A549 (cell line): ENCODE data around the gene OR51F1. TPM values are rescaled to one million over a fixed set of nuclear protein-coding genes. Genes with fewer than 3 reads are reported as not detected.
"Not testable (repeated sequence)": the region's sequence is repeated elsewhere in the genome, so short reads cannot be mapped to it uniquely, and the experiment has no call there.

ENCODE experiments used
- ATAC-seq, 2 experiments: fragments of 200-7000 bp in 1 of 2; fragments of >200 bp in 1 of 2; cut with Nextera tagmentation in 1 of 2; cut with Tn5 transposase in 1 of 2; 3 replicates each; pipeline versions ENCODE4 v1.8.0 to v1.9.1; 2018 to 2020; ENCODE audit warnings: mild to moderate bottlenecking in 1 of 2, moderate library complexity in 1 of 2
- CTCF ChIA-PET: fragments of 300-600 bp; sonication (Branson Sonifier 250); formaldehyde crosslinking; extraction: SDS; loops from one replicate; lab custom pipeline; 2021; ENCODE audit warnings: antibody characterized with exemption, inconsistent platforms; lab: Yijun Ruan, JAX
- POLR2A ChIA-PET: fragments of 350-600 bp; formaldehyde crosslinking; extraction: SDS; loops from one replicate; lab custom pipeline; 2021; ENCODE audit warnings: antibody characterized with exemption, inconsistent platforms; lab: Yijun Ruan, JAX
- DNase-seq, 2 experiments: peaks; one replicate each; pipeline versions ENCODE4 v3.0.0 to v3.0.0-alpha.2; 2011 to 2016; ENCODE audit warnings: low read depth in 1 of 2, low spot score in 1 of 2
- FAIRE-seq: peaks from 2 replicates; lab custom pipeline; 2011; peaks lifted over from hg19 to GRCh38; lab: Jason Lieb, UNC
- H3K27ac ChIP-seq, 2 experiments: fragments of >200 bp; sonication (Bioruptor Twin); formaldehyde crosslinking; 3 replicates each; pipeline ENCODE4 v1.5.1; 2016 to 2017
- H3K4me1 ChIP-seq: fragments of >200 bp; sonication (Bioruptor Twin); formaldehyde crosslinking; 3 replicates; pipeline ENCODE4 v1.6.1; 2016
- H3K4me2 ChIP-seq: fragments of >200 bp; sonication (Bioruptor Twin); formaldehyde crosslinking; 3 replicates; pipeline ENCODE4 v1.6.1; 2016
- H3K4me3 ChIP-seq: fragments of >200 bp; sonication (Bioruptor Twin); formaldehyde crosslinking; 3 replicates; pipeline ENCODE4 v1.5.1; 2016
- H3K9me3 ChIP-seq: fragments of >200 bp; sonication (Bioruptor Twin); formaldehyde crosslinking; 3 replicates; pipeline ENCODE4 v1.6.1; 2016
- BHLHE40 ChIP-seq: IDR thresholded peaks from 2 replicates; pipeline ENCODE4 v1.6.1; 2012; ENCODE audit warnings: low read depth, low read length, inconsistent platforms
- EP300 ChIP-seq, 2 experiments: fragments of >200 bp; sonication (Bioruptor Twin); formaldehyde crosslinking; IDR thresholded peaks; 2 replicates in 1 of 2; 3 replicates in 1 of 2; pipeline ENCODE4 v1.6.1; 2016 to 2017
- HMGXB4 ChIP-seq: fragments of 250-450 bp; sonication (Bioruptor Pico); IDR thresholded peaks from 2 replicates; pipeline ENCODE4 v1.5.0; 2021; ENCODE audit warnings: mild to moderate bottlenecking, moderate library complexity, borderline replicate concordance
- KDM1A ChIP-seq: fragments of 200-600 bp; sonication (generic); IDR thresholded peaks from 2 replicates; pipeline ENCODE4 v1.6.1; 2016; ENCODE audit warnings: low read depth, mild to moderate bottlenecking
- MAZ ChIP-seq: fragments of 150-350 bp; IDR thresholded peaks from 2 replicates; pipeline ENCODE4 v1.6.1; 2014; ENCODE audit warnings: antibody characterized with exemption, low read depth, low read length, borderline replicate concordance
- NFE2L2 ChIP-seq: fragments of 150-350 bp; conservative IDR thresholded peaks from 2 replicates; pipeline ENCODE4 v1.6.1; 2014; ENCODE audit warnings: low read length
- NPAS2 ChIP-seq: fragments of 250-450 bp; sonication (Bioruptor Pico); IDR thresholded peaks from 2 replicates; pipeline ENCODE4 v1.8.0; 2022; ENCODE audit warnings: mild to moderate bottlenecking, moderate library complexity, borderline replicate concordance
- RAD21 ChIP-seq, 2 experiments: fragments of >200 bp in 1 of 2; sonication (Bioruptor Twin) in 1 of 2; formaldehyde crosslinking in 1 of 2; IDR thresholded peaks in 1 of 2; conservative IDR thresholded peaks in 1 of 2; 2 replicates in 1 of 2; 3 replicates in 1 of 2; pipeline ENCODE4 v1.6.1; 2012 to 2018; ENCODE audit warnings: inconsistent platforms in 1 of 2
- RARB ChIP-seq: fragments of 250-450 bp; sonication (Bioruptor Pico); IDR thresholded peaks from 2 replicates; pipeline ENCODE4 v1.8.0; 2021; ENCODE audit warnings: mild to moderate bottlenecking, moderate library complexity
- REST ChIP-seq: fragments of 200-600 bp; sonication (generic); IDR thresholded peaks from 2 replicates; pipeline ENCODE4 v1.6.1; 2016; ENCODE audit warnings: antibody characterized with exemption, mild to moderate bottlenecking, moderate library complexity
- TFCP2L1 ChIP-seq: fragments of 250-450 bp; sonication (Bioruptor Pico); IDR thresholded peaks from 2 replicates; pipeline ENCODE4 v1.5.0; 2021; ENCODE audit warnings: mild to moderate bottlenecking
- TP53 ChIP-seq: fragments of 250-450 bp; sonication (Bioruptor Pico); IDR thresholded peaks from 2 replicates; pipeline ENCODE4 v1.5.0; 2021; ENCODE audit warnings: mild to moderate bottlenecking, moderate library complexity
- USF2 ChIP-seq: fragments of 450-650 bp; IDR thresholded peaks from 2 replicates; pipeline ENCODE4 v1.6.1; 2014; ENCODE audit warnings: antibody characterized with exemption
- ZSCAN20 ChIP-seq: fragments of 250-450 bp; sonication (Bioruptor Pico); IDR thresholded peaks from 2 replicates; pipeline ENCODE4 v1.8.0; 2022; ENCODE audit warnings: mild to moderate bottlenecking, moderate library complexity
- WGBS: methylation state at CpG from one replicate; pipeline ENCODE4 v1.1.6; 2017; ENCODE audit errors: missing lambda C conversion rate; 5-methylcytosine and 5-hydroxymethylcytosine counted together
- polyA plus RNA-seq, 4 experiments: library from polyadenylated mRNA; depleted of rRNA in 3 of 4; stranded (reverse); fragments of >200 nt; fragmentation: RNase III in 1 of 4; extraction: RNeasy Plus Mini Kit Qiagen cat#74134 plus additional on column Dnase treatment in 1 of 4; gene quantifications; 2 replicates in 3 of 4; 3 replicates in 1 of 4; pipeline ENCODE4 v1.2.3, GENCODE V29; 2011 to 2017
- small RNA-seq, 6 experiments: library from RNA; depleted of rRNA; stranded (forward); fragments of <200 nt; gene quantifications; one replicate each; pipeline ENCODE3, GENCODE V24; 2012

OR51F1 gene
- polyA plus RNA-seq, 2 of the 4 experiments (the other 2 are of a cell fraction) = not detected

GRCh38 chr11:4727171-4727570 is 42.6 kb downstream of the OR51F1 start:
- H3K4me2 ChIP-seq = no peak overlapping the region

GRCh38 chr11:4722616-4723534 is 46.9 kb downstream of the OR51F1 start:
- DNase-seq = peak in 1 of 2 experiments; percentile 7
- H3K4me3 ChIP-seq, H3K4me1 ChIP-seq, H3K4me2 ChIP-seq, H3K27ac ChIP-seq, POLR2A ChIA-PET, FAIRE-seq, H3K9me3 ChIP-seq, CTCF ChIA-PET, ATAC-seq: not testable (repeated sequence)
- 34% methylated on average over 21 of the region's 33 CpGs for WGBS

More at GRCh38 chr11:4727171-4727570, 42.6 kb downstream of the OR51F1 start:
- Histone ChIP-seq H3K4me3 (no peak overlapping the region), H3K9me3 (no peaks in the 10 kb centered on the region), H3K4me1 (no peaks in the 10 kb centered on the region), H3K27ac (no peak overlapping the region)
- 32% methylated on average over 2 of the region's 2 CpGs for WGBS
- DNase-seq (no peak), FAIRE-seq (no peak), ATAC-seq (no peak)
- no peak for TF ChIP-seq NPAS2 (CRISPR knock-in tag)
- TF ChIP-seq BHLHE40 = no peak
- TF ChIP-seq EP300 (IDR thresholded peaks at IDR 0.05) = no peak
- no peak for TF ChIP-seq KDM1A
- TF ChIP-seq NFE2L2 = no peak
- TF ChIP-seq USF2 = no peak
- no peak for TF ChIP-seq MAZ
- no peak for TF ChIP-seq HMGXB4 (CRISPR knock-in tag)
- TF ChIP-seq ZSCAN20 (CRISPR knock-in tag) = no peak
- TF ChIP-seq RARB (CRISPR knock-in tag) = no peak
- no peak for TF ChIP-seq TFCP2L1 (CRISPR knock-in tag)
- no peak for TF ChIP-seq RAD21 (conservative IDR thresholded peaks at IDR 0.05 in 1 of 2, IDR thresholded peaks at IDR 0.05 in 1 of 2)
- no peak for TF ChIP-seq TP53 (CRISPR knock-in tag)
- TF ChIP-seq REST = no peak
- ChIA-PET CTCF (interaction anchor here (1.2 to 1.6 kb wide), 2 partner anchors 91 to 100 kb away, joined by 3 to 5 read pairs; no protein-coding TSS in a partner anchor), POLR2A (no interaction called here)

Small RNAs within 50 kb of the gene (small RNA-seq; reads per million reads assigned to genes)
- 0 reads per million in 6 experiments for gene RF00091

Other genes starting within 250 kb of the OR51F1 start
- gene OR52M1, start 224.7 kb downstream of the OR51F1 start, polyA plus RNA-seq (2011; rRNA removed) = not detected in 2 replicates
- gene OR52M1, start 224.7 kb downstream of the OR51F1 start, polyA plus RNA-seq (2017; fragmentation: RNase III; extraction: RNeasy Plus Mini Kit Qiagen cat#74134 plus additional on column Dnase treatment) = not detected in 3 replicates
- not detected in 2 replicates for gene OR52I2, start 188.2 kb downstream of the OR51F1 start, polyA plus RNA-seq (2011; rRNA removed)
- not detected in 3 replicates for gene OR52I2, start 188.2 kb downstream of the OR51F1 start, polyA plus RNA-seq (2017; fragmentation: RNase III; extraction: RNeasy Plus Mini Kit Qiagen cat#74134 plus additional on column Dnase treatment)
- gene OR52I1, start 175.9 kb downstream of the OR51F1 start, polyA plus RNA-seq (2011; rRNA removed) = not detected in 2 replicates
- not detected in 3 replicates for gene OR52I1, start 175.9 kb downstream of the OR51F1 start, polyA plus RNA-seq (2017; fragmentation: RNase III; extraction: RNeasy Plus Mini Kit Qiagen cat#74134 plus additional on column Dnase treatment)
- gene TRIM68, start 161.7 kb downstream of the OR51F1 start, polyA plus RNA-seq (2011; rRNA removed) = 9.6 and 11.6 TPM in 2 replicates
- 9.6 to 10.8 TPM (median 9.7 TPM) in 3 replicates for gene TRIM68, start 161.7 kb downstream of the OR51F1 start, polyA plus RNA-seq (2017; fragmentation: RNase III; extraction: RNeasy Plus Mini Kit Qiagen cat#74134 plus additional on column Dnase treatment)
- gene OR51D1, start 132.5 kb downstream of the OR51F1 start, polyA plus RNA-seq (2011; rRNA removed) = not detected in 2 replicates
- not detected in 3 replicates for gene OR51D1, start 132.5 kb downstream of the OR51F1 start, polyA plus RNA-seq (2017; fragmentation: RNase III; extraction: RNeasy Plus Mini Kit Qiagen cat#74134 plus additional on column Dnase treatment)
- gene OR51E1, start 126.0 kb downstream of the OR51F1 start, polyA plus RNA-seq (2011; rRNA removed) = 0.03 TPM in 1 of 2 replicates, not detected in the other
- gene OR51E1, start 126.0 kb downstream of the OR51F1 start, polyA plus RNA-seq (2017; fragmentation: RNase III; extraction: RNeasy Plus Mini Kit Qiagen cat#74134 plus additional on column Dnase treatment) = not detected in 3 replicates
- gene OR51E2, start 72.1 kb downstream of the OR51F1 start, polyA plus RNA-seq (2011; rRNA removed) = 0.07 TPM in 1 of 2 replicates, not detected in the other
- gene OR51E2, start 72.1 kb downstream of the OR51F1 start, polyA plus RNA-seq (2017; fragmentation: RNase III; extraction: RNeasy Plus Mini Kit Qiagen cat#74134 plus additional on column Dnase treatment) = not detected in 3 replicates
- gene MMP26, start 65.2 kb downstream of the OR51F1 start, polyA plus RNA-seq (2011; rRNA removed) = not detected in 2 replicates
- not detected in 3 replicates for gene MMP26, start 65.2 kb downstream of the OR51F1 start, polyA plus RNA-seq (2017; fragmentation: RNase III; extraction: RNeasy Plus Mini Kit Qiagen cat#74134 plus additional on column Dnase treatment)
- not detected in 2 replicates for gene OR52R1, start 34.4 kb upstream of the OR51F1 start, polyA plus RNA-seq (2011; rRNA removed)
- not detected in 3 replicates for gene OR52R1, start 34.4 kb upstream of the OR51F1 start, polyA plus RNA-seq (2017; fragmentation: RNase III; extraction: RNeasy Plus Mini Kit Qiagen cat#74134 plus additional on column Dnase treatment)
- not detected in 2 replicates for gene OR51F2, start 51.4 kb upstream of the OR51F1 start, polyA plus RNA-seq (2011; rRNA removed)
- gene OR51F2, start 51.4 kb upstream of the OR51F1 start, polyA plus RNA-seq (2017; fragmentation: RNase III; extraction: RNeasy Plus Mini Kit Qiagen cat#74134 plus additional on column Dnase treatment) = not detected in 3 replicates
- gene OR51S1, start 79.3 kb upstream of the OR51F1 start, polyA plus RNA-seq (2011; rRNA removed) = not detected in 2 replicates
- not detected in 3 replicates for gene OR51S1, start 79.3 kb upstream of the OR51F1 start, polyA plus RNA-seq (2017; fragmentation: RNase III; extraction: RNeasy Plus Mini Kit Qiagen cat#74134 plus additional on column Dnase treatment)
- not detected in 2 replicates for gene OR51T1, start 112.0 kb upstream of the OR51F1 start, polyA plus RNA-seq (2011; rRNA removed)
- gene OR51T1, start 112.0 kb upstream of the OR51F1 start, polyA plus RNA-seq (2017; fragmentation: RNase III; extraction: RNeasy Plus Mini Kit Qiagen cat#74134 plus additional on column Dnase treatment) = not detected in 3 replicates
- not detected in 2 replicates for gene OR51A7, start 133.8 kb upstream of the OR51F1 start, polyA plus RNA-seq (2011; rRNA removed)
- gene OR51A7, start 133.8 kb upstream of the OR51F1 start, polyA plus RNA-seq (2017; fragmentation: RNase III; extraction: RNeasy Plus Mini Kit Qiagen cat#74134 plus additional on column Dnase treatment) = not detected in 3 replicates
- not detected in 2 replicates for gene OR51G2, start 149.4 kb upstream of the OR51F1 start, polyA plus RNA-seq (2011; rRNA removed)
- not detected in 3 replicates for gene OR51G2, start 149.4 kb upstream of the OR51F1 start, polyA plus RNA-seq (2017; fragmentation: RNase III; extraction: RNeasy Plus Mini Kit Qiagen cat#74134 plus additional on column Dnase treatment)
- not detected in 2 replicates for gene OR51G1, start 154.4 kb upstream of the OR51F1 start, polyA plus RNA-seq (2011; rRNA removed)
- gene OR51G1, start 154.4 kb upstream of the OR51F1 start, polyA plus RNA-seq (2017; fragmentation: RNase III; extraction: RNeasy Plus Mini Kit Qiagen cat#74134 plus additional on column Dnase treatment) = not detected in 3 replicates
- not detected in 2 replicates for gene OR51A4, start 177.7 kb upstream of the OR51F1 start, polyA plus RNA-seq (2011; rRNA removed)
- gene OR51A4, start 177.7 kb upstream of the OR51F1 start, polyA plus RNA-seq (2017; fragmentation: RNase III; extraction: RNeasy Plus Mini Kit Qiagen cat#74134 plus additional on column Dnase treatment) = not detected in 3 replicates
- gene OR51A2, start 185.8 kb upstream of the OR51F1 start, polyA plus RNA-seq (2011; rRNA removed) = not detected in 2 replicates
- not detected in 3 replicates for gene OR51A2, start 185.8 kb upstream of the OR51F1 start, polyA plus RNA-seq (2017; fragmentation: RNase III; extraction: RNeasy Plus Mini Kit Qiagen cat#74134 plus additional on column Dnase treatment)
- not detected in 2 replicates for gene OR51L1, start 224.9 kb upstream of the OR51F1 start, polyA plus RNA-seq (2011; rRNA removed)
- gene OR51L1, start 224.9 kb upstream of the OR51F1 start, polyA plus RNA-seq (2017; fragmentation: RNase III; extraction: RNeasy Plus Mini Kit Qiagen cat#74134 plus additional on column Dnase treatment) = not detected in 3 replicates